Measurements from ENCODE around the gene CORO6. TPM values are rescaled to one million over a fixed set of nuclear protein-coding genes. Genes with fewer than 3 reads are reported as not detected.

Gene CORO6
- total and polyA plus RNA-seq, 2 of the 4 experiments (the other 2 are of a cell fraction), result 3.4 to 7.6 TPM

DNA sequence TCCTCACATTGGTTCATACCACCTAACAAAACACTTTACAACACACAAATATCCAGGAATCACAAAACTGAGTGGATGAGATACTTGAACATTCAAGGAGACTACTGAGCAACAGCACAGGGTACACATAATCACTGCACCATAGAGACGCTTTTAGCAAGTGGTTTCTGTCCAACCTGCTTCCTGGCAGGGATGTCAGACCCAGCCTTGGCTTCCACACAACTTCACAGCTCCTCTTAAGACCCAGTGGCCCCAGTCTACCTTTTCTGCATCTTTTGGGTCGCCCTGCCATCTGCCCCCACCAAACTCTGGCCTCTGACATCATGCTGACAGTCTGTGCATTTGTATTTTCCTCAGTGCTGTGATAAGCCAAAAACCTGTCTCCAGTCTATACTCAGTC is 5.9 kb upstream of the CORO6 start:
- no peaks in the 10 kb centered on the region for H4K20me1 ChIP-seq (ENCODE audit: insufficient read depth, low read length)
- no peak overlapping the region for H2BK5ac ChIP-seq (ENCODE audit: low read depth, low read length, poor library complexity, severe bottlenecking)
- BruUV-seq (replicated peaks), result no TSS peak
- ChIA-PET POLR2A (ENCODE audit: unreplicated experiment) (no interaction called here), CTCF (no interaction called here)
- H3K9me3 ChIP-seq (ENCODE audit: control insufficient read depth, insufficient read depth, low read length), result no peaks in the 10 kb centered on the region
- no peaks in the 10 kb centered on the region for H3K4me1 ChIP-seq (ENCODE audit: control insufficient read depth, insufficient read depth, low read length)
- in situ Hi-C loops (cut with MboI; ENCODE audit: low sequenced_read_pairs) (no loop called here), intact Hi-C loops (cut with micrococcal nuclease) (no loop called here), dilution Hi-C loops (cut with HindIII; ENCODE audit: low sequenced_read_pairs, unreplicated experiment) (no loop called here)
- H3K4me2 ChIP-seq (ENCODE audit: low read depth, low read length), result no peak overlapping the region
- no peak overlapping the region for H2BK120ac ChIP-seq (ENCODE audit: low read depth, low read length)
- H3K9me1 ChIP-seq (ENCODE audit: insufficient read depth, low read length), result peaks cover 2% of the 10 kb centered on the region
- no peak overlapping the region for H3K56ac ChIP-seq (ENCODE audit: extremely low read depth, insufficient read depth, low read length)
- TF ChIP-seq, protein P1, sequence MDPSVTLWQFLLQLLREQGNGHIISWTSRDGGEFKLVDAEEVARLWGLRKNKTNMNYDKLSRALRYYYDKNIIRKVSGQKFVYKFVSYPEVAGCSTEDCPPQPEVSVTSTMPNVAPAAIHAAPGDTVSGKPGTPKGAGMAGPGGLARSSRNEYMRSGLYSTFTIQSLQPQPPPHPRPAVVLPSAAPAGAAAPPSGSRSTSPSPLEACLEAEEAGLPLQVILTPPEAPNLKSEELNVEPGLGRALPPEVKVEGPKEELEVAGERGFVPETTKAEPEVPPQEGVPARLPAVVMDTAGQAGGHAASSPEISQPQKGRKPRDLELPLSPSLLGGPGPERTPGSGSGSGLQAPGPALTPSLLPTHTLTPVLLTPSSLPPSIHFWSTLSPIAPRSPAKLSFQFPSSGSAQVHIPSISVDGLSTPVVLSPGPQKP (IDR thresholded peaks at IDR 0.05; ENCODE audit: borderline replicate concordance, low read depth, low read length), result no peak
- no peak for TF ChIP-seq FOS (IDR thresholded peaks at IDR 0.05; ENCODE audit: low read depth, low read length)
- no peak overlapping the region for H3K4me3 ChIP-seq (ENCODE audit: insufficient read depth, low read depth, low read length)
- WGBS, 2 experiments (ENCODE audit: extremely low coverage in 2 of 2, insufficient read length in 1 of 2), result 100% methylated on average over 1 of the region's 2 CpGs; no CpG with 5 or more reads in 1 of the 2 experiments
- no peaks in the 10 kb centered on the region; a peak in 1 of 4 replicates for H3K79me1 ChIP-seq (ENCODE audit: low read depth in 1 of 2, low read length in 2 of 2)
- H3K27me3 ChIP-seq (ENCODE audit: control insufficient read depth, insufficient read depth, low read length), result no peaks in the 10 kb centered on the region
- H3K18ac ChIP-seq (ENCODE audit: low read depth, low read length), result no peak overlapping the region
- no peak overlapping the region for H3K27ac ChIP-seq (ENCODE audit: insufficient read depth, low read length)
- no peak overlapping the region for H4K5ac ChIP-seq (ENCODE audit: low read depth, low read length)
- no peak overlapping the region for H2BK20ac ChIP-seq (ENCODE audit: low read depth, low read length)
- peaks cover 29% of the 10 kb centered on the region for H3K36me3 ChIP-seq (ENCODE audit: control insufficient read depth, insufficient read depth, low read length)
- H2BK15ac ChIP-seq (ENCODE audit: low read depth, low read length), result no peak overlapping the region
- no peak overlapping the region for H2AFZ ChIP-seq (replicated peaks; ENCODE audit: low read length, poor library complexity)
- no peak overlapping the region for H2AK9ac ChIP-seq (replicated peaks; ENCODE audit: low read depth, low read length, poor library complexity)
- no peak for ATAC-seq (ENCODE audit: low read depth)
- no peak overlapping the region for H2AK5ac ChIP-seq (ENCODE audit: low read depth, low read length)
- DNase-seq, result no peak
- H4K8ac ChIP-seq (ENCODE audit: low read depth in 2 of 2, low read length in 2 of 2), result no peak overlapping the region
- no peak overlapping the region for H3K9ac ChIP-seq (ENCODE audit: low read depth, low read length)
- H3K4ac ChIP-seq (ENCODE audit: low read depth, low read length), result no peak overlapping the region
- no peak overlapping the region for H3K23ac ChIP-seq (ENCODE audit: low read depth, low read length)
- H4K91ac ChIP-seq (ENCODE audit: insufficient read depth, low read depth, low read length), result no peak overlapping the region
- no peak overlapping the region for H3K14ac ChIP-seq (replicated peaks; ENCODE audit: low read depth, low read length)
